ENCODE measurements around the gene NOVA2.

DNA sequence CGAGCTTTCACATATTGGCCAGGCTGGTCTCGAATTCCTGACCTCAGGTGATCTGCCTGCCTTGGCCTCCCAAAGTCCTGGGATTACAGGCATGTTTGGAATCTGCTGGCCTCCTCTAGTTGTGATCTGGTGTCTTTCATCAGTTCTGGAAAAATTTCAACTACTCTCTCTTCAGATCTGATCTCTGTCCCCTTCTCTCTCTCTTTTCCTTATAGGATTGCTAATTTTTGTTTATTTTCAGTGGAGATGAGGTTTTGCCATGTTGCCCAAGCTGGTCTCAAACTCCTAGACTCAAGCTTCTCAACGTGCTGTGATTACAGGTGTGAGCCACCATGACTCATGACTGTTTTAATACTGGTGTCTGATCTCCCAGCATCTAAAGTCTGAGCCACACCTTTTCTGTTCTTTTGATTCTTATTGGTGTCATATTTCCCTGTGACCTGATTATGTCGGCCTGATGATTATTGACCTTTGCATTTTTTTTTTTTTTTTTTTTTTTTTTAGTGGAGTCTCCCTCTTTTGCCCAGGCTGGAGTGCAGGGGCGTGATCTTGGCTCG, 48.7 kb downstream of the NOVA2 start:
- no peak for TF ChIP-seq POLR2A (IDR thresholded peaks at IDR 0.05)
- TF ChIP-seq CTCF (IDR thresholded peaks at IDR 0.05) = no peak
- no peak for TF ChIP-seq POLR2AphosphoS5 (IDR thresholded peaks at IDR 0.05)
